H1 (cell line): Measurements from ENCODE around the gene TMEM260. TPM values are rescaled to one million over a fixed set of nuclear protein-coding genes. Genes with fewer than 3 reads are reported as not detected.

ENCODE experiments used
- BCL11A ChIP-seq, 2 experiments: IDR thresholded peaks; one replicate each; pipeline ENCODE4 v1.6.1; 2011; ENCODE audit warnings: low read depth in 2 of 2, low read length in 2 of 2, mild to moderate bottlenecking in 2 of 2
- CEBPB ChIP-seq: IDR thresholded peaks from 2 replicates; pipeline ENCODE4 v1.6.1; 2012; ENCODE audit warnings: low read depth, low read length
- MAFK ChIP-seq: IDR thresholded peaks from 2 replicates; pipeline ENCODE4 v1.6.1; 2012; ENCODE audit warnings: low read depth, mild to moderate bottlenecking, improper control_type of control experiment, low read length
- polyA plus RNA-seq, 7 experiments: library from polyadenylated mRNA; depleted of rRNA in 3 of 7; stranded (reverse) in 5 of 7; unstranded in 2 of 7; fragments of >200 nt in 5 of 7; fragments of 200-250 nt in 2 of 7; gene quantifications; 1 replicate in 5 of 7; 2 replicates in 1 of 7; 4 replicates in 1 of 7; pipeline versions ENCODE4 v1.2.1 to v1.2.3, GENCODE V29; 2011 to 2013; ENCODE audit warnings: missing spikeins in 2 of 7, mixed read lengths in 2 of 7
- total RNA-seq: library from RNA; stranded (reverse); fragmentation: NEBNext Ultra II Directional; extraction: Animal tissue kit (Norgen Biotek cat#: 25700); gene quantifications from 2 replicates; pipeline ENCODE4 v1.2.1, GENCODE V29; 2021
- TF ChIP-seq, protein P1 (sequence below): IDR thresholded peaks from 2 replicates; pipeline ENCODE4 v1.6.1; 2012; ENCODE audit warnings: inconsistent platforms

TMEM260 gene
- total and polyA plus RNA-seq, 2 of the 8 experiments (the other 6 are each of a cell fraction or from before 2014, with no cell fraction given): 14.4 to 15.2 TPM

DNA sequence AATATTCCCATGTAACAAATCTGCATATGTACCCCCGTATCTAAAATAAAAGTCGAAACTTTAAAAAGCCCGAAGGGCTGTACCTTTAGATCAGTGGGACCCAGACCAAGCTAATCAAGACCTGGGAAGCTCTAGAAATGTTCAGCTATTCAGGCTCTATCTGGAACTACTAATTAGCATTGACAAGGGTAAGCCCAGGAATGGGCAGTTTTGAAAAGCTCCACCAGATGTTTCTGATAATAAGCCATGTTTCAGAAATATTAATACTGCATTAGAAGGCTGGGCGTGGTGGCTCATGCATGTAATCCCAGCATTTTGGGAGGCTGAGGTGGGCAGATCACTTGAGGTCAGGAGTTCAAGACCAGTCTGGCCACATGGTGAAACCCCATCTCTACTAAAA lies 20.4 kb upstream of the TMEM260 start (continued):
- TF ChIP-seq BCL11A (IDR thresholded peaks at IDR 0.05; ENCODE audit: low read depth in 2 of 2, low read length in 2 of 2) (no peak), MAFK (no peak), CEBPB (no peak)
- TF ChIP-seq, protein P1, sequence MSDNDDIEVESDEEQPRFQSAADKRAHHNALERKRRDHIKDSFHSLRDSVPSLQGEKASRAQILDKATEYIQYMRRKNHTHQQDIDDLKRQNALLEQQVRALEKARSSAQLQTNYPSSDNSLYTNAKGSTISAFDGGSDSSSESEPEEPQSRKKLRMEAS: no peak
- TF ChIP-seq, all 59 proteins: peak for 0
